Tibial nerve (tissue), 4 donors: ENCODE data around the gene WDR45B. TPM values are rescaled to one million over a fixed set of nuclear protein-coding genes. Genes with fewer than 3 reads are reported as not detected.

Experiments used
- DNase-seq, 2 donors: peaks; one replicate each; pipeline ENCODE4 v3.0.0-alpha.2; 2019; ENCODE audit warnings: low spot score in 2 of 2
- H3K27ac ChIP-seq, 4 donors: fragments of 200-600 bp; sonication (generic) in 3 of 4; one replicate each; pipeline ENCODE4 v1.5.1; 2017 to 2019; ENCODE audit warnings: mild to moderate bottlenecking in 1 of 4
- H3K27me3 ChIP-seq, 2 donors: fragments of 200-600 bp; sonication (generic) in 1 of 2; one replicate each; pipeline versions ENCODE4 v1.5.1 to v1.6.0; 2017 to 2019
- H3K36me3 ChIP-seq, 3 donors: fragments of 200-600 bp; sonication (generic); one replicate each; pipeline ENCODE4 v1.5.1; 2018 to 2019
- H3K4me1 ChIP-seq, 4 donors: fragments of 200-600 bp; sonication (generic) in 3 of 4; one replicate each; pipeline ENCODE4 v1.5.1; 2017 to 2019
- H3K4me3 ChIP-seq, 4 donors: fragments of 200-600 bp; sonication (generic) in 3 of 4; one replicate each; pipeline ENCODE4 v1.5.1; 2017 to 2019; ENCODE audit warnings: mild to moderate bottlenecking in 1 of 4, moderate library complexity in 1 of 4
- H3K9me3 ChIP-seq, 4 donors: fragments of 200-600 bp; sonication (generic) in 3 of 4; one replicate each; pipeline ENCODE4 v1.5.1; 2017 to 2019
- CTCF ChIP-seq, 5 experiments: fragments of 200-600 bp in 3 of 5; fragments of 450-650 bp in 2 of 5; sonication (generic) in 3 of 5; IDR thresholded peaks; one replicate each; pipeline ENCODE4 v1.5.1; 2016 to 2019; ENCODE audit warnings: antibody characterized with exemption in 5 of 5, mild to moderate bottlenecking in 3 of 5, moderate library complexity in 2 of 5
- EP300 ChIP-seq, 2 donors: sonication (generic); formaldehyde crosslinking; IDR thresholded peaks; one replicate each; pipeline ENCODE4 v1.6.1; 2017; ENCODE audit warnings: antibody characterized with exemption in 2 of 2, mild to moderate bottlenecking in 1 of 2
- POLR2A ChIP-seq, 2 donors: fragments of 450-650 bp; IDR thresholded peaks; one replicate each; pipeline ENCODE4 v1.6.1; 2017; ENCODE audit warnings: antibody characterized with exemption in 2 of 2, mild to moderate bottlenecking in 2 of 2, moderate library complexity in 2 of 2
- WGBS, 2 donors: methylation state at CpG; one replicate each; pipeline ENCODE4 v1.1.5; 2018; 5-methylcytosine and 5-hydroxymethylcytosine counted together
- total RNA-seq, 4 donors: library from RNA; depleted of rRNA; stranded (reverse); fragments of >200 nt; gene quantifications; one replicate each; pipeline ENCODE4 v1.1.0, GENCODE V29; 2016

The WDR45B gene
- total RNA-seq, 4 donors from 2014 or later: 64.9 to 114 (median 88.5) TPM

- Histone ChIP-seq H3K36me3 (peaks cover 0 to 62% (median 6%) of the 10 kb centered on the region in 3 donors), H3K4me3 (no peak overlapping the region), H3K9me3 (no peaks in the 10 kb centered on the region), H3K4me1 (peaks cover 0 to 34% (median 30%) of the 10 kb centered on the region in 4 donors), H3K27me3 (no peaks in the 10 kb centered on the region), H3K27ac (no peak overlapping the region)
- WGBS, 2 donors: 81 to 83% methylated on average over 16 of the region's 16 CpGs
- DNase-seq: no peak
- TF ChIP-seq CTCF (IDR thresholded peaks at IDR 0.05) (no peak), EP300 (IDR thresholded peaks at IDR 0.05) (no peak), POLR2A (IDR thresholded peaks at IDR 0.05) (no peak)
These were observed 51.9 kb downstream of the WDR45B start for GRCh38 chr17:82596296-82596695.

DNA sequence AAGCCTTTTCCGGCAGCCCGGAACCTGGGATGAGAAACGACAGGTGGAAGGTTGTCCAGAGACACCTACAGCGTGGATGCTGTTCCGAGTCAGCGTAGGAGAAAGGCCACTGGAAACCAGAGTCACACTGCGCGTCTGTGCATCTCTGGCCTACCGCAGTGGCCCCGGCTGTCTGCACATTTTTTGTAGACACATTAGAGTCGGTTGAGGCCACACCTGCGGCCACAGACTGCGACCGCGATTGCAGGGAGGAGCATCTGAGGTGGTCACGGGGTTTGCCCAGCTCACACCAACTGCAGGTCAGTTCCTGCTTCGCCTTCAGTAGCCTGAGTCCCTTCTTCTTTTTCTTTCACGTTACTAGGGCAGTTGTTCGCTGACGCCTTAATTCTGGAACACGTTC lies 52.4 kb downstream of the WDR45B start:
- TF ChIP-seq POLR2A (IDR thresholded peaks at IDR 0.05): no peak
- no peak for TF ChIP-seq EP300 (IDR thresholded peaks at IDR 0.05)
- no peak for TF ChIP-seq CTCF (IDR thresholded peaks at IDR 0.05)
- Histone ChIP-seq H3K9me3 (no peaks in the 10 kb centered on the region), H3K4me1 (peaks cover 0 to 38% (median 34%) of the 10 kb centered on the region in 4 donors), H3K27ac (no peak overlapping the region), H3K27me3 (no peaks in the 10 kb centered on the region), H3K4me3 (no peak overlapping the region), H3K36me3 (peaks cover 0 to 58% (median 5%) of the 10 kb centered on the region in 3 donors)
- DNase-seq: no peak
- WGBS, 2 donors: 90 to 92% methylated on average over 21 of the region's 21 CpGs

DNA sequence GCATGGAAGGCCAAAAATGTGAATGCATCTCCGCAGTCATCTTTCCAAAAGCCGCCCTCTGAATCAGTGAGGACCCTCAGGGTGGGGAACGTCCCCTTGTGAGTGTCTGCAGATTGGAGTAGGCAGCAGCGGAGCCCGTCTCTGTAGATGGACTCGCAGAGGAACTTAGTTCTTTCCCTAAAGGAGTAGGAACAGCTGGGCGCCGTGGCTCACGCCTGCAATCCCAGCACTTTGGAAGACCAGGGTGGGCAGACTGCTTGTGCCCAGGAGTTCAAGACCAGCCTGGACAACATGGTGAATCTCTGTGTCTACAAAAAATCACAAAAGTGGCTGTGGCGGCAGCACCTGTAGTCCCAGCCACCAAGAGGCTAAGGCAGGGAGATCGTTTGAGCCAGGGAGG lies 53.7 kb downstream of the WDR45B start:
- H3K36me3 ChIP-seq: peaks cover 0 to 49% (median under 1%) of the 10 kb centered on the region in 3 donors
- H3K9me3 ChIP-seq: no peaks in the 10 kb centered on the region
- no peak for DNase-seq
- WGBS, 2 donors: 88 to 95% methylated on average over 11 of the region's 11 CpGs
- no peak overlapping the region for H3K4me3 ChIP-seq
- no peak for TF ChIP-seq EP300 (IDR thresholded peaks at IDR 0.05)
- no peak for TF ChIP-seq POLR2A (IDR thresholded peaks at IDR 0.05)
- TF ChIP-seq CTCF (IDR thresholded peaks at IDR 0.05): no peak
- no peak overlapping the region for H3K27ac ChIP-seq
- peaks cover 0 to 47% (median 36%) of the 10 kb centered on the region in 4 donors for H3K4me1 ChIP-seq
- no peaks in the 10 kb centered on the region for H3K27me3 ChIP-seq

GRCh38 chr17:82593590-82594087 lies 54.6 kb downstream of the WDR45B start:
- Histone ChIP-seq H3K4me3 (peak overlapping the region; percentile 47 to 74 (median 60)), H3K4me1 (peaks cover 0 to 47% (median 36%) of the 10 kb centered on the region in 4 donors), H3K9me3 (no peaks in the 10 kb centered on the region), H3K27me3 (no peaks in the 10 kb centered on the region), H3K27ac (peak overlapping the region; percentile 86 to 98 (median 92)), H3K36me3 (peaks cover 0 to 47% (median 0%) of the 10 kb centered on the region in 3 donors)
- 11 to 41% methylated on average over 5 to 29 of the region's 29 CpGs for WGBS, 2 donors
- DNase-seq: no peak
- TF ChIP-seq EP300 (IDR thresholded peaks at IDR 0.05): no peak

GRCh38 chr17:82592767-82593589 lies 55.3 kb downstream of the WDR45B start:
- Histone ChIP-seq H3K4me1 (peaks cover 0 to 47% (median 36%) of the 10 kb centered on the region in 4 donors), H3K4me3 (peak overlapping the region; percentile 47 to 74 (median 60)), H3K27ac (peak overlapping the region; percentile 86 to 98 (median 92)), H3K27me3 (no peaks in the 10 kb centered on the region), H3K36me3 (peaks cover 0 to 46% (median 0%) of the 10 kb centered on the region in 3 donors), H3K9me3 (no peaks in the 10 kb centered on the region)
- peak; percentile 29 to 68 for TF ChIP-seq EP300 (IDR thresholded peaks at IDR 0.05)
- TF ChIP-seq CTCF (IDR thresholded peaks at IDR 0.05): no peak
- TF ChIP-seq POLR2A (IDR thresholded peaks at IDR 0.05): peak in 1 of 2 donors; percentile 11
- WGBS, 2 donors: 8 to 9% methylated on average over 22 to 29 of the region's 29 CpGs
- peak in 1 of 2 donors; percentile 68 for DNase-seq
